ENCODE results near the gene VAMP5.
A peak's percentile ranks its signal among the peaks of the same experiment; 100 is the strongest.

The VAMP5 gene

DNA sequence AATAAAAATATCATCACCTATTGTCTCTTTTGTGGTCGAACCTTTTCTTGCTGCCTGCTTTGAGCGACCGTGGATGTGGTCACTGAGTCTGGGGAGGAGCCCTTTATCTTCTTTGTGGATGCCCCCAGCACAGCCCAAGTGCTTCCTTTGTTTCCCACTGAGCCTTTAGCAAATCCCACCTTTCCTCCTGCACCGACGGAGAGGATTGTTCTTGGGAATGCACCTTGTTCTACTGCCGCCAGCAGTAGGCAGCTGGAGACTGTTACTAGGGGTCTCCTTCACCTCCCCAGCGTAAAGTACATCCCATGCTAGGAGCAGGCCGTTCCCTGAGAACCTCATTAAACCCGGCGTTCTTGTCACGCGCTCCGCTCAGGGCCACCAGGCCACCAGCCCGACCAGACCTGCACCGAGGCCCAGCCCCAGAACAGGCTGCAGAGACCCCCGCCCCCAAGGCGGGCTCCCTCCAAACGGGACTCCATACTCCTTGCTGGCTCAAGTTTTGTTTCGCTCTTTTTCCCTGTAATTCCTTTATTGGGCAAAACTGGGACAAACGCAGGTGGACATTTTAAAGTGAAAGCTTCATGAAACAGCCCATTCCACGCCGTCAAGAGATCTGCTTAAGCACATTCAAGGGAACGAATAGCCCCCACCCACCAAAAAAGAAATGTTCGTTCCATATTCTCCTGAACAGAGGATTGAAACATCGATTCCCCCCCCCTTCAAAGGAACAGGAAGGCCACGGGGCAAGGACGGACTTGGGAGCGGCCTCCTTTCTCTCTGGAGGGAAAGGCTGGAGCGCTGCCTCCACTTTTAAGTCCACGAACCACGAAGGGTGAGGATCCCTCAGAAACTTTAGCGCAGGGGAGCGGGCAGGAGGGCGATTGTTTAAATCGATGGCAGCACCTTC is 46.4 kb upstream of the VAMP5 start:
- Histone ChIP-seq H3K4me3 (ENCODE audit: low read length, poor library complexity, severe bottlenecking) (peak overlapping the region; percentile 93), H2AFZ (ENCODE audit: low read length) (no peak overlapping the region), H3K4me2 (ENCODE audit: low read depth, low read length, poor library complexity, severe bottlenecking) (peak overlapping the region; percentile 97), H3K36me3 (ENCODE audit: insufficient read depth, low read length) (peaks cover 30% of the 10 kb centered on the region), H3K9me2 (replicated peaks; ENCODE audit: low read depth, low read length) (no peaks in the 10 kb centered on the region), H3K9me3 (ENCODE audit: insufficient read depth, low read depth, low read length) (no peaks in the 10 kb centered on the region), H3F3A (ENCODE audit: low read depth) (no peaks in the 10 kb centered on the region), H3K79me2 (ENCODE audit: insufficient read depth, low read length) (peaks cover 71% of the 10 kb centered on the region), H3K4me1 (ENCODE audit: insufficient read depth, low read length, poor library complexity, severe bottlenecking) (peaks cover 51% of the 10 kb centered on the region), H3K9ac (ENCODE audit: low read depth, low read length, poor library complexity, severe bottlenecking) (peak overlapping the region; percentile 100), H4K20me1 (ENCODE audit: insufficient read depth, low read length, poor library complexity, severe bottlenecking) (peaks cover 38% of the 10 kb centered on the region), H3K27me3 (ENCODE audit: insufficient read depth, low read length, poor library complexity, severe bottlenecking) (peaks cover 4% of the 10 kb centered on the region)
- TF ChIP-seq, protein P1, sequence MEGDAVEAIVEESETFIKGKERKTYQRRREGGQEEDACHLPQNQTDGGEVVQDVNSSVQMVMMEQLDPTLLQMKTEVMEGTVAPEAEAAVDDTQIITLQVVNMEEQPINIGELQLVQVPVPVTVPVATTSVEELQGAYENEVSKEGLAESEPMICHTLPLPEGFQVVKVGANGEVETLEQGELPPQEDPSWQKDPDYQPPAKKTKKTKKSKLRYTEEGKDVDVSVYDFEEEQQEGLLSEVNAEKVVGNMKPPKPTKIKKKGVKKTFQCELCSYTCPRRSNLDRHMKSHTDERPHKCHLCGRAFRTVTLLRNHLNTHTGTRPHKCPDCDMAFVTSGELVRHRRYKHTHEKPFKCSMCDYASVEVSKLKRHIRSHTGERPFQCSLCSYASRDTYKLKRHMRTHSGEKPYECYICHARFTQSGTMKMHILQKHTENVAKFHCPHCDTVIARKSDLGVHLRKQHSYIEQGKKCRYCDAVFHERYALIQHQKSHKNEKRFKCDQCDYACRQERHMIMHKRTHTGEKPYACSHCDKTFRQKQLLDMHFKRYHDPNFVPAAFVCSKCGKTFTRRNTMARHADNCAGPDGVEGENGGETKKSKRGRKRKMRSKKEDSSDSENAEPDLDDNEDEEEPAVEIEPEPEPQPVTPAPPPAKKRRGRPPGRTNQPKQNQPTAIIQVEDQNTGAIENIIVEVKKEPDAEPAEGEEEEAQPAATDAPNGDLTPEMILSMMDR (conservative IDR thresholded peaks at IDR 0.05; ENCODE audit: low read length), result peak; percentile 36
- TF ChIP-seq EZH2phosphoT487 (IDR thresholded peaks at IDR 0.05; ENCODE audit: borderline replicate concordance), result no peak

DNA sequence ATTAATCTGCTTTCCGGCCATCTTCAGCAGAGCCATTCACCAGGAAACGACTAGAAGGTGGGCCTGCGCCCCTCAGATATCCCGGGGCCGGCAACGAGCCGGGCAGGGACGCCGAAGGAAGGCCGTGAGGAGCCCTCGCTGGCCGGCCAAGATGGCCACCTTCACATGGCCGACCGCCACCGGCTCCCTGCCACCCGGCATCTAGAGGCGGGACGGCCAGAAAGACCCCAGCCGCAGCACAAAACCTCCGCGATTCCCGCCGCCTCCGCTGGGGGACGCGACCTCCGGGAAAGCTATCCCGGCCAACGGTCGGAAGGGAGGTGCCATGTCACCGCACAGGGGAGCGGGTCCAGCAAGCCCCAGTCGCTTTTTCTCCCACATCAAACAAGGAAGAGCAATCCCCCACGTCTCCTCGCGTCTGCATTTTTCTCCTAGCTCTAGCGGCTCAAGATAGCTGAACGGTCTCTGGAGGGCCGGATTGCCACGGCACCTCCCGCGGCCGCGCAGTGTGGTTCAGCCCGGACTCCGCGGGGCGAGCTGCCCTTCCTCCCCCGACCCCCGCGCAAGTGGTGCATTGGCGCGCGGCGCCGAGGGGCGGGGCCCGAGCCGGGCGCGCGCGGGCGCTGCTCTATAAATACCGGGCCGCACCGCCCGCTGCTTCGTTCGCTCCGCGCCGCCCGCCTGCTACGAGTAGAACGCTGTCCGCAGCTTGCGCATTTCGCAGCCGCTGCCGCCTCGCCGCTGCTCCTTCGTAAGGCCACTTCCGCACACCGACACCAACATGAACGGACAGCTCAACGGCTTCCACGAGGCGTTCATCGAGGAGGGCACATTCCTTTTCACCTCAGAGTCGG is 45.5 kb upstream of the VAMP5 start, which contains the start of gene MAT2A:
TSS of gene MAT2A (plus strand) at position 662 of the 854 bp plus-strand sequence. CDS start at position 782, 120 bp downstream.
- Histone ChIP-seq H3K36me3 (ENCODE audit: insufficient read depth, low read length) (peaks cover 39% of the 10 kb centered on the region), H3K4me3 (ENCODE audit: low read length, poor library complexity, severe bottlenecking) (peak within 1 kb of the TSS; percentile 93), H3K4me2 (ENCODE audit: low read depth, low read length, poor library complexity, severe bottlenecking) (peak within 1 kb of the TSS; percentile 97), H3K4me1 (ENCODE audit: insufficient read depth, low read length, poor library complexity, severe bottlenecking) (peaks cover 55% of the 10 kb centered on the region), H3K9me3 (ENCODE audit: insufficient read depth, low read depth, low read length) (no peaks in the 10 kb centered on the region), H3K9ac (ENCODE audit: low read depth, low read length, poor library complexity, severe bottlenecking) (peak within 1 kb of the TSS; percentile 100), H3F3A (ENCODE audit: low read depth) (peaks cover 3% of the 10 kb centered on the region; the same call in 1 of the 2 replicates), H2AFZ (ENCODE audit: low read length) (peak within 1 kb of the TSS; percentile 84), H3K27me3 (ENCODE audit: insufficient read depth, low read length, poor library complexity, severe bottlenecking) (peaks cover 4% of the 10 kb centered on the region), H3K79me2 (ENCODE audit: insufficient read depth, low read length) (peaks cover 80% of the 10 kb centered on the region), H4K20me1 (ENCODE audit: insufficient read depth, low read length, poor library complexity, severe bottlenecking) (peaks cover 46% of the 10 kb centered on the region), H3K9me2 (replicated peaks; ENCODE audit: low read depth, low read length) (no peaks in the 10 kb centered on the region)
- no peak for TF ChIP-seq EZH2phosphoT487 (IDR thresholded peaks at IDR 0.05; ENCODE audit: borderline replicate concordance)
- TF ChIP-seq, protein P1 (conservative IDR thresholded peaks at IDR 0.05; ENCODE audit: low read length), result peak; percentile 63

DNA sequence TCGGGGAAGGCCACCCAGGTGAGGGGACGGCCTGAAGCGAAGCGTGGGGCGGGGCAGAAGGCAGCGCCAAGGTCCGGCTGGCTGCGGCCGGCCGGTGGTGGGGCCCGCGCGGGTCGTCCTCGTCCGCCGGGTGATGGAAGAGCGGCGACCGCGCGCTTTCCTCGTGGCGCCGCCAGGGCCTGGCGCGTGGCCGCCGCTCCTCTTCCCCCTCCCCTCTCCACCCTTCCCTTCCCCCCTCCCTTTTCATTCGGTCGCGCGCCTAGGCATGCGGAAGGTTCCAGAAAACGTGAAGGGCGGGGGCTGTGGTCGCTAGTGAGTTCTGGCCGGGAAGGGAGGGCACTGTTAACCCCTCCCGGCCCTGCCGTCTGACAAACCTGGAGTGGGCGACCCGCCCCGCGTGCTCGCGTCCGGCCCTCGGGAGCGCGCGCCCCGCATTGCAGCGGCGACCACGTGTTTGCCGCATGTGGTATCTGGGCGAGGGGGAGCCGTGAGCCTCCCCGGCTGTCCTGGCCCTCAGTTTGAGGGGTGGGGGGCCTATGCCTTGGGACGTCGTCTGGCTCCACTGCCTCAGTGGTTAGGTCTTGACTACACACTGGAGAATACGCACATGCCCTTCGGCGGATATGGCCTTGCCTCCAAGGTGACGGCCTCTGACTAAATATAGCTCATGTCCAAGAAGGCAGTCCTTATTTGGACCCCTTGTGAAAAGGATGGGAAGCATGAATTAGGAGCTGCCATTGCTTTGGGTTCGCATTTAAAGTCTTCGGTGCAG is 44.7 kb upstream of the VAMP5 start:
- Histone ChIP-seq H3K9me3 (ENCODE audit: insufficient read depth, low read depth, low read length) (no peaks in the 10 kb centered on the region), H2AFZ (ENCODE audit: low read length) (no peak overlapping the region), H3K36me3 (ENCODE audit: insufficient read depth, low read length) (peaks cover 47% of the 10 kb centered on the region), H3F3A (ENCODE audit: low read depth) (peaks cover 3% of the 10 kb centered on the region; the same call in 1 of the 2 replicates), H4K20me1 (ENCODE audit: insufficient read depth, low read length, poor library complexity, severe bottlenecking) (peaks cover 52% of the 10 kb centered on the region), H3K4me2 (ENCODE audit: low read depth, low read length, poor library complexity, severe bottlenecking) (peak overlapping the region; percentile 97), H3K27me3 (ENCODE audit: insufficient read depth, low read length, poor library complexity, severe bottlenecking) (peaks cover 4% of the 10 kb centered on the region), H3K9me2 (replicated peaks; ENCODE audit: low read depth, low read length) (no peaks in the 10 kb centered on the region), H3K4me1 (ENCODE audit: insufficient read depth, low read length, poor library complexity, severe bottlenecking) (peaks cover 54% of the 10 kb centered on the region), H3K9ac (ENCODE audit: low read depth, low read length, poor library complexity, severe bottlenecking) (peak overlapping the region; percentile 100), H3K4me3 (ENCODE audit: low read length, poor library complexity, severe bottlenecking) (peak overlapping the region; percentile 93), H3K79me2 (ENCODE audit: insufficient read depth, low read length) (peaks cover 88% of the 10 kb centered on the region)
- TF ChIP-seq, protein P1 (conservative IDR thresholded peaks at IDR 0.05; ENCODE audit: low read length), result no peak
- no peak for TF ChIP-seq EZH2phosphoT487 (IDR thresholded peaks at IDR 0.05; ENCODE audit: borderline replicate concordance)
